Daoy (cell line): Measurements from ENCODE around the gene LIN37. TPM values are rescaled to one million over a fixed set of nuclear protein-coding genes. Genes with fewer than 3 reads are reported as not detected.

Experiments used
- DNase-seq: peaks from one replicate; pipeline ENCODE4 v3.0.0-alpha.2; 2015; ENCODE audit warnings: low read depth
- total RNA-seq: library from RNA; depleted of rRNA; stranded (reverse); fragments of >200 nt; shearing (Covaris generic); gene quantifications from 2 replicates; pipeline ENCODE4 v1.2.3, GENCODE V29; 2014

The LIN37 gene
- total RNA-seq, 1 experiment from 2014 or later, result 13.3 TPM

GRCh38 chr19:35734889-35735288 is 13.5 kb upstream of the LIN37 start:
- no peak for DNase-seq

- DNase-seq, result no peak
Observed at GRCh38 chr19:35736913-35737886, 11.2 kb upstream of the LIN37 start.

GRCh38 chr19:35738021-35738886 is 10.1 kb upstream of the LIN37 start:
- DNase-seq, result no peak

- DNase-seq, result no peak
Observed at GRCh38 chr19:35738887-35739229, 9.5 kb upstream of the LIN37 start.

GRCh38 chr19:35739275-35740107 is 8.9 kb upstream of the LIN37 start:
- no peak for DNase-seq

GRCh38 chr19:35740108-35740422 is 8.3 kb upstream of the LIN37 start:
- no peak for DNase-seq

GRCh38 chr19:35740423-35741202 is 7.8 kb upstream of the LIN37 start:
- DNase-seq, result peak; percentile 99

- no peak for DNase-seq
Observed at GRCh38 chr19:35741203-35741515, 7.2 kb upstream of the LIN37 start.

- no peak for DNase-seq
Observed at GRCh38 chr19:35742121-35742724, 6.2 kb upstream of the LIN37 start, which contains the start of gene IGFLR1. Gene IGFLR1, minus strand, starts transcription at chr19:35742452. Its CDS starts 1,272 bp downstream, at chr19:35741180.

GRCh38 chr19:35743640-35744429 is 4.5 kb upstream of the LIN37 start:
- no peak for DNase-seq

- peak; percentile 95 for DNase-seq
Observed at GRCh38 chr19:35744430-35745327, 3.7 kb upstream of the LIN37 start.

- DNase-seq, result peak; percentile 99
Observed at GRCh38 chr19:35745328-35746086, 2.9 kb upstream of the LIN37 start, which contains the start of the genes PSENEN and U2AF1L4. Gene PSENEN, plus strand, starts transcription at chr19:35745651. Its CDS starts 280 bp downstream, at chr19:35745931. Gene U2AF1L4, minus strand, starts transcription at chr19:35745418. Its CDS starts 27 bp downstream, at chr19:35745391.

GRCh38 chr19:35746087-35746462 is 2.3 kb upstream of the LIN37 start:
- DNase-seq, result no peak

- DNase-seq, result no peak
Observed at GRCh38 chr19:35746531-35746930, 1.8 kb upstream of the LIN37 start.

- DNase-seq, result no peak
Observed at GRCh38 chr19:35750167-35750566, 1.8 kb downstream of the LIN37 start.

- DNase-seq, result no peak
Observed at GRCh38 chr19:35751839-35752745, 3.7 kb downstream of the LIN37 start.
